Embryonic facial prominence (tissue), 1 donor: Measurements from ENCODE around the gene DKK3.
"Not testable (repeated sequence)": the region's sequence is repeated elsewhere in the genome, so short reads cannot be mapped to it uniquely, and the experiment has no call there.

Experiments used
- DNase-seq: peaks from one replicate; pipeline ENCODE4 v3.0.0-alpha.2; 2016; ENCODE audit errors: extremely low spot score

The DKK3 gene

GRCh38 chr11:12007769-12008737 lies at the start of gene DKK3:
TSS of gene DKK3 (minus strand) at chr11:12008626. CDS start at chr11:12008582, 44 bp downstream.
- DNase-seq, result no peak

GRCh38 chr11:12057299-12057980 lies 49.0 kb upstream of the DKK3 start:
- no peak for DNase-seq

- DNase-seq, result no peak
Measured at GRCh38 chr11:12056119-12056518, 47.7 kb upstream of the DKK3 start.

GRCh38 chr11:12053606-12054361 lies 45.4 kb upstream of the DKK3 start:
- DNase-seq, result no peak

- no peak for DNase-seq
Measured at GRCh38 chr11:12052676-12053605, 44.5 kb upstream of the DKK3 start.

GRCh38 chr11:12051287-12051662 lies 42.8 kb upstream of the DKK3 start:
- no peak for DNase-seq

GRCh38 chr11:12050470-12051286 lies 42.3 kb upstream of the DKK3 start:
- no peak for DNase-seq

- no peak for DNase-seq
Measured at GRCh38 chr11:12048936-12049790, 40.7 kb upstream of the DKK3 start.

GRCh38 chr11:12046636-12047236 lies 38.3 kb upstream of the DKK3 start:
- DNase-seq, result no peak

GRCh38 chr11:12045914-12046635 lies 37.6 kb upstream of the DKK3 start:
- DNase-seq, result no peak

GRCh38 chr11:12044799-12045198 lies 36.4 kb upstream of the DKK3 start:
- no peak for DNase-seq

- DNase-seq, result peak; percentile 51
Measured at GRCh38 chr11:12043959-12044791, 35.7 kb upstream of the DKK3 start.

GRCh38 chr11:12043221-12043620 lies 34.8 kb upstream of the DKK3 start:
- no peak for DNase-seq

- DNase-seq, result no peak
Measured at GRCh38 chr11:12042215-12042676, 33.8 kb upstream of the DKK3 start.

GRCh38 chr11:12040719-12041118 lies 32.3 kb upstream of the DKK3 start:
- not testable (repeated sequence) for DNase-seq

GRCh38 chr11:12032968-12033367 lies 24.5 kb upstream of the DKK3 start:
- DNase-seq, result no peak
